GM23338 (cell line): ENCODE results near the gene RNU6-7. TPM values are rescaled to one million over a fixed set of nuclear protein-coding genes. Genes with fewer than 3 reads are reported as not detected.

Experiments
- ATAC-seq: fragments of 200-7000 bp; cut with Tn5 transposase; 3 replicates; pipeline ENCODE4 v1.9.1; 2020
- DNase-seq: peaks from one replicate; pipeline ENCODE4 v3.0.0-alpha.2; 2015; ENCODE audit warnings: low spot score
- H2AFZ ChIP-seq: fragments of 200-600 bp; sonication (generic); 2 replicates; pipeline ENCODE4 v1.8.0; 2016; ENCODE audit warnings: antibody characterized with exemption, mild to moderate bottlenecking, moderate library complexity
- H3F3A ChIP-seq: fragments of 200-600 bp; sonication (generic); replicated peaks from 2 replicates; pipeline ENCODE4 v1.8.0; 2017; ENCODE audit warnings: antibody characterized with exemption, mixed run types, low read depth
- H3K27ac ChIP-seq: fragments of 200-600 bp; sonication (generic); 2 replicates; pipeline ENCODE4 v1.6.1; 2016; ENCODE audit warnings: low read depth
- H3K27me3 ChIP-seq: fragments of 200-600 bp; sonication (generic); 2 replicates; pipeline ENCODE4 v1.8.0; 2016; ENCODE audit warnings: mild to moderate bottlenecking, mixed run types, moderate library complexity; ENCODE audit not compliant: insufficient read depth
- H3K36me3 ChIP-seq: fragments of 200-600 bp; sonication (generic); 2 replicates; pipeline ENCODE4 v1.8.0; 2016; ENCODE audit warnings: mild to moderate bottlenecking; ENCODE audit not compliant: insufficient read depth
- H3K4me1 ChIP-seq: fragments of 200-600 bp; sonication (generic); 2 replicates; pipeline ENCODE4 v1.8.0; 2016; ENCODE audit warnings: mild to moderate bottlenecking, moderate library complexity; ENCODE audit not compliant: insufficient read depth
- H3K4me2 ChIP-seq: fragments of 200-600 bp; sonication (generic); 2 replicates; pipeline ENCODE4 v1.7.1; 2017; ENCODE audit warnings: mixed run types
- H3K4me3 ChIP-seq: fragments of 200-600 bp; sonication (generic); 2 replicates; pipeline ENCODE4 v1.6.1; 2016; ENCODE audit warnings: mixed run types
- H3K79me2 ChIP-seq: fragments of 200-600 bp; sonication (generic); replicated peaks from 2 replicates; pipeline ENCODE4 v1.8.0; 2017; ENCODE audit warnings: mild to moderate bottlenecking; ENCODE audit not compliant: insufficient read depth
- H3K9me2 ChIP-seq: fragments of 200-600 bp; sonication (generic); 2 replicates; pipeline ENCODE4 v1.8.0; 2017; ENCODE audit not compliant: insufficient read depth
- H4K20me1 ChIP-seq: fragments of 200-600 bp; sonication (generic); replicated peaks from 2 replicates; pipeline ENCODE4 v1.8.0; 2017; ENCODE audit warnings: mild to moderate bottlenecking; ENCODE audit not compliant: insufficient read depth
- H3K27ac Mint-ChIP-seq: 2 replicates; pipeline ENCODE4 v1.8.0; 2020; ENCODE audit warnings: inconsistent platforms, mild to moderate bottlenecking, moderate library complexity, mixed read lengths
- H3K27me3 Mint-ChIP-seq: 3 replicates; pipeline ENCODE4 v1.8.0; 2022; ENCODE audit warnings: low read depth, mild to moderate bottlenecking, moderate library complexity, mixed read lengths, inconsistent platforms; ENCODE audit not compliant: insufficient read depth, poor library complexity
- H3K36me3 Mint-ChIP-seq: 3 replicates; pipeline ENCODE4 v1.8.0; 2021; ENCODE audit warnings: low read depth, mild to moderate bottlenecking, inconsistent platforms, moderate library complexity, mixed read lengths
- H3K4me1 Mint-ChIP-seq: 3 replicates; pipeline ENCODE4 v1.8.0; 2020; ENCODE audit warnings: mild to moderate bottlenecking, inconsistent platforms, mixed read lengths
- H3K4me3 Mint-ChIP-seq: 3 replicates; pipeline ENCODE4 v1.8.0; 2021; ENCODE audit warnings: moderate library complexity, mild to moderate bottlenecking, inconsistent platforms, mixed read lengths
- H3K9me3 Mint-ChIP-seq: 3 replicates; pipeline ENCODE4 v1.8.0; 2020; ENCODE audit warnings: moderate library complexity, mild to moderate bottlenecking, inconsistent platforms, mixed read lengths
- CREB1 ChIP-seq: fragments of 250-450 bp; sonication (Bioruptor Pico); IDR thresholded peaks from 2 replicates; pipeline ENCODE4 v1.5.0; 2020; ENCODE audit warnings: low read depth, mild to moderate bottlenecking, moderate library complexity
- EZH2 ChIP-seq: fragments of 200-600 bp; sonication (generic); IDR thresholded peaks from one replicate; pipeline ENCODE4 v1.8.0; 2017; ENCODE audit warnings: antibody characterized with exemption, mild to moderate bottlenecking, low read depth; ENCODE audit not compliant: unreplicated experiment
- EZH2phosphoT487 ChIP-seq: fragments of 200-600 bp; sonication (generic); IDR thresholded peaks from one replicate; pipeline ENCODE4 v1.8.1; 2018; ENCODE audit warnings: antibody characterized with exemption; ENCODE audit not compliant: unreplicated experiment
- JUNB ChIP-seq: IDR thresholded peaks from one replicate; pipeline ENCODE4 v1.6.1; 2016; ENCODE audit warnings: antibody characterized with exemption; ENCODE audit not compliant: unreplicated experiment
- NANOG ChIP-seq: IDR thresholded peaks from 2 replicates; pipeline ENCODE4 v1.6.1; 2016; ENCODE audit warnings: antibody characterized with exemption, borderline replicate concordance
- POLR2AphosphoS5 ChIP-seq: IDR thresholded peaks from 2 replicates; pipeline ENCODE4 v1.6.1; 2016; ENCODE audit warnings: antibody characterized with exemption, low read depth
- STAT1 ChIP-seq: IDR thresholded peaks from one replicate; pipeline ENCODE4 v1.6.1; 2016; ENCODE audit warnings: antibody characterized with exemption; ENCODE audit not compliant: unreplicated experiment
- ZNF114 ChIP-seq: fragments of 250-450 bp; sonication (Bioruptor Pico); IDR thresholded peaks from 2 replicates; pipeline ENCODE4 v1.5.0; 2020; ENCODE audit warnings: mild to moderate bottlenecking, moderate library complexity
- ZNF331 ChIP-seq: fragments of 250-450 bp; sonication (Bioruptor Pico); IDR thresholded peaks from 2 replicates; pipeline ENCODE4 v1.5.0; 2020; ENCODE audit warnings: low read depth, mild to moderate bottlenecking, moderate library complexity
- long read RNA-seq: library from polyadenylated mRNA; unstranded; transcript quantifications from one replicate; pipeline ENCODE4 v2.0.0, GENCODE V29; 2020; ENCODE audit not compliant: unreplicated experiment
- polyA plus RNA-seq: library from polyadenylated mRNA; unstranded; fragments of >200 nt; fragmentation: Nextera tagmentation; extraction: Ambion mirVana; gene quantifications from 2 replicates; pipeline ENCODE4 v1.2.1, GENCODE V29; 2016
- total RNA-seq: library from RNA; depleted of rRNA; stranded (reverse); fragments of >200 nt; shearing (Covaris generic); gene quantifications from 2 replicates; pipeline ENCODE4 v1.2.3, GENCODE V29; 2014; rRNA removed
- TF ChIP-seq, protein P1 (sequence below): fragments of 250-450 bp; sonication (Bioruptor Pico); IDR thresholded peaks from 2 replicates; pipeline ENCODE4 v1.5.0; 2020; ENCODE audit warnings: mild to moderate bottlenecking, moderate library complexity
- TF ChIP-seq, protein P2 (sequence below): IDR thresholded peaks from 2 replicates; pipeline ENCODE4 v1.6.1; 2016; ENCODE audit warnings: antibody characterized with exemption
- TF ChIP-seq, protein P3 (sequence below): IDR thresholded peaks from one replicate; pipeline ENCODE4 v1.6.1; 2018; ENCODE audit warnings: antibody characterized with exemption; ENCODE audit not compliant: unreplicated experiment
- TF ChIP-seq, protein P4 (sequence below), 2 experiments: fragments of 200-600 bp in 1 of 2; sonication (generic) in 1 of 2; conservative IDR thresholded peaks; 2 replicates each; pipeline versions ENCODE4 v1.5.1 to v1.6.1; 2016 to 2017; ENCODE audit warnings: antibody characterized with exemption in 2 of 2, low read depth in 2 of 2, mild to moderate bottlenecking in 2 of 2, moderate library complexity in 1 of 2

RNU6-7 gene
- total RNA-seq, result not detected in 2 replicates
- polyA plus RNA-seq, result 39.1 TPM in 1 of 2 replicates, not detected in the other
- long read RNA-seq, result 0 reads

DNA sequence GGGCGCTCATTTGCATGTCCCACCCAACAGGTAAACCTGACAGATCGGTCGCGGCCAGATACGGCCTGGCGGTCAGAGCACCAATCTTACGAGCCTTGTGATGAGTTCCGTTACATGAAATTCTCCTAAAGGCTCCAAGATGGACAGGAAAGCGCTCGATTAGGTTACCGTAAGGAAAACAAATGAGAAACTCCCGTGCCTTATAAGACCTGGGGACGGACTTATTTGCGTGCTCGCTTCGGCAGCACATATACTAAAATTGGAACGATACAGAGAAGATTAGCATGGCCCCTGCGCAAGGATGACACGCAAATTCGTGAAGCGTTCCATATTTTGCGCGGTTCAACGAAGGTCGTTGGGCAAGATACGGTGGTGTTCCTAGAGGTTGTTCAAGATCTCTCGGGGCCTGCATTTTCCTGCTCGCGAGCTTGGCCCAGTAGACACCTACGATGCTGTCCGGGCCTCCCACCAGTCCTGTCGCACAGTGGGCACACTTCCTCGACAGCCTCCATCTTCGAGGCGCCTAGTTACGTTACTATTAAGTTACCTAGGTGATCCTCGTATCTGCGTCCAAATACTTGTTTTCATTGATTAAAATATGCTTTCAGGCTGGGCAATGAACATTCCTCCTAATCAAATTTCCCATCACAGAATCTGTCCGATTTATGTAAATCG is at the start of gene RNU6-7:
Gene RNU6-7, plus strand, starts transcription at position 230 of the 675 bp plus-strand sequence.
- no peaks in the 10 kb centered on the region for H3K36me3 Mint-ChIP-seq
- H3K4me3 Mint-ChIP-seq, result peak within 1 kb of the TSS; percentile 90
- H3K36me3 ChIP-seq, result no peaks in the 10 kb centered on the region
- H3K4me1 Mint-ChIP-seq, result peaks cover 17% of the 10 kb centered on the region
- TF ChIP-seq, protein P1, sequence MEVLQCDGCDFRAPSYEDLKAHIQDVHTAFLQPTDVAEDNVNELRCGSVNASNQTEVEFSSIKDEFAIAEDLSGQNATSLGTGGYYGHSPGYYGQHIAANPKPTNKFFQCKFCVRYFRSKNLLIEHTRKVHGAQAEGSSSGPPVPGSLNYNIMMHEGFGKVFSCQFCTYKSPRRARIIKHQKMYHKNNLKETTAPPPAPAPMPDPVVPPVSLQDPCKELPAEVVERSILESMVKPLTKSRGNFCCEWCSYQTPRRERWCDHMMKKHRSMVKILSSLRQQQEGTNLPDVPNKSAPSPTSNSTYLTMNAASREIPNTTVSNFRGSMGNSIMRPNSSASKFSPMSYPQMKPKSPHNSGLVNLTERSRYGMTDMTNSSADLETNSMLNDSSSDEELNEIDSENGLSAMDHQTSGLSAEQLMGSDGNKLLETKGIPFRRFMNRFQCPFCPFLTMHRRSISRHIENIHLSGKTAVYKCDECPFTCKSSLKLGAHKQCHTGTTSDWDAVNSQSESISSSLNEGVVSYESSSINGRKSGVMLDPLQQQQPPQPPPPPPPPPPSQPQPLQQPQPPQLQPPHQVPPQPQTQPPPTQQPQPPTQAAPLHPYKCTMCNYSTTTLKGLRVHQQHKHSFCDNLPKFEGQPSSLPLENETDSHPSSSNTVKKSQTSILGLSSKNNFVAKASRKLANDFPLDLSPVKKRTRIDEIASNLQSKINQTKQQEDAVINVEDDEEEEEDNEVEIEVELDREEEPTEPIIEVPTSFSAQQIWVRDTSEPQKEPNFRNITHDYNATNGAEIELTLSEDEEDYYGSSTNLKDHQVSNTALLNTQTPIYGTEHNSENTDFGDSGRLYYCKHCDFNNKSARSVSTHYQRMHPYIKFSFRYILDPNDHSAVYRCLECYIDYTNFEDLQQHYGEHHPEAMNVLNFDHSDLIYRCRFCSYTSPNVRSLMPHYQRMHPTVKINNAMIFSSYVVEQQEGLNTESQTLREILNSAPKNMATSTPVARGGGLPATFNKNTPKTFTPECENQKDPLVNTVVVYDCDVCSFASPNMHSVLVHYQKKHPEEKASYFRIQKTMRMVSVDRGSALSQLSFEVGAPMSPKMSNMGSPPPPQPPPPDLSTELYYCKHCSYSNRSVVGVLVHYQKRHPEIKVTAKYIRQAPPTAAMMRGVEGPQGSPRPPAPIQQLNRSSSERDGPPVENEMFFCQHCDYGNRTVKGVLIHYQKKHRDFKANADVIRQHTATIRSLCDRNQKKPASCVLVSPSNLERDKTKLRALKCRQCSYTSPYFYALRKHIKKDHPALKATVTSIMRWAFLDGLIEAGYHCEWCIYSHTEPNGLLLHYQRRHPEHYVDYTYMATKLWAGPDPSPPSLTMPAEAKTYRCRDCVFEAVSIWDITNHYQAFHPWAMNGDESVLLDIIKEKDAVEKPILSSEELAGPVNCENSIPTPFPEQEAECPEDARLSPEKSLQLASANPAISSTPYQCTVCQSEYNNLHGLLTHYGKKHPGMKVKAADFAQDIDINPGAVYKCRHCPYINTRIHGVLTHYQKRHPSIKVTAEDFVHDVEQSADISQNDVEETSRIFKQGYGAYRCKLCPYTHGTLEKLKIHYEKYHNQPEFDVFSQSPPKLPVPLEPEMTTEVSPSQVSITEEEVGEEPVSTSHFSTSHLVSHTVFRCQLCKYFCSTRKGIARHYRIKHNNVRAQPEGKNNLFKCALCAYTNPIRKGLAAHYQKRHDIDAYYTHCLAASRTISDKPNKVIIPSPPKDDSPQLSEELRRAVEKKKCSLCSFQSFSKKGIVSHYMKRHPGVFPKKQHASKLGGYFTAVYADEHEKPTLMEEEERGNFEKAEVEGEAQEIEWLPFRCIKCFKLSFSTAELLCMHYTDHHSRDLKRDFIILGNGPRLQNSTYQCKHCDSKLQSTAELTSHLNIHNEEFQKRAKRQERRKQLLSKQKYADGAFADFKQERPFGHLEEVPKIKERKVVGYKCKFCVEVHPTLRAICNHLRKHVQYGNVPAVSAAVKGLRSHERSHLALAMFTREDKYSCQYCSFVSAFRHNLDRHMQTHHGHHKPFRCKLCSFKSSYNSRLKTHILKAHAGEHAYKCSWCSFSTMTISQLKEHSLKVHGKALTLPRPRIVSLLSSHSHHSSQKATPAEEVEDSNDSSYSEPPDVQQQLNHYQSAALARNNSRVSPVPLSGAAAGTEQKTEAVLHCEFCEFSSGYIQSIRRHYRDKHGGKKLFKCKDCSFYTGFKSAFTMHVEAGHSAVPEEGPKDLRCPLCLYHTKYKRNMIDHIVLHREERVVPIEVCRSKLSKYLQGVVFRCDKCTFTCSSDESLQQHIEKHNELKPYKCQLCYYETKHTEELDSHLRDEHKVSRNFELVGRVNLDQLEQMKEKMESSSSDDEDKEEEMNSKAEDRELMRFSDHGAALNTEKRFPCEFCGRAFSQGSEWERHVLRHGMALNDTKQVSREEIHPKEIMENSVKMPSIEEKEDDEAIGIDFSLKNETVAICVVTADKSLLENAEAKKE, result no peak
- TF ChIP-seq JUNB (no peak), EZH2 (no peak), CREB1 (CRISPR knock-in tag) (no peak), NANOG (no peak), EZH2phosphoT487 (no peak), POLR2AphosphoS5 (no peak), ZNF114 (CRISPR knock-in tag) (no peak), ZNF331 (CRISPR knock-in tag) (no peak), STAT1 (no peak)
- TF ChIP-seq, protein P2, sequence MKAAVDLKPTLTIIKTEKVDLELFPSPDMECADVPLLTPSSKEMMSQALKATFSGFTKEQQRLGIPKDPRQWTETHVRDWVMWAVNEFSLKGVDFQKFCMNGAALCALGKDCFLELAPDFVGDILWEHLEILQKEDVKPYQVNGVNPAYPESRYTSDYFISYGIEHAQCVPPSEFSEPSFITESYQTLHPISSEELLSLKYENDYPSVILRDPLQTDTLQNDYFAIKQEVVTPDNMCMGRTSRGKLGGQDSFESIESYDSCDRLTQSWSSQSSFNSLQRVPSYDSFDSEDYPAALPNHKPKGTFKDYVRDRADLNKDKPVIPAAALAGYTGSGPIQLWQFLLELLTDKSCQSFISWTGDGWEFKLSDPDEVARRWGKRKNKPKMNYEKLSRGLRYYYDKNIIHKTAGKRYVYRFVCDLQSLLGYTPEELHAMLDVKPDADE, result no peak
- TF ChIP-seq, protein P3, sequence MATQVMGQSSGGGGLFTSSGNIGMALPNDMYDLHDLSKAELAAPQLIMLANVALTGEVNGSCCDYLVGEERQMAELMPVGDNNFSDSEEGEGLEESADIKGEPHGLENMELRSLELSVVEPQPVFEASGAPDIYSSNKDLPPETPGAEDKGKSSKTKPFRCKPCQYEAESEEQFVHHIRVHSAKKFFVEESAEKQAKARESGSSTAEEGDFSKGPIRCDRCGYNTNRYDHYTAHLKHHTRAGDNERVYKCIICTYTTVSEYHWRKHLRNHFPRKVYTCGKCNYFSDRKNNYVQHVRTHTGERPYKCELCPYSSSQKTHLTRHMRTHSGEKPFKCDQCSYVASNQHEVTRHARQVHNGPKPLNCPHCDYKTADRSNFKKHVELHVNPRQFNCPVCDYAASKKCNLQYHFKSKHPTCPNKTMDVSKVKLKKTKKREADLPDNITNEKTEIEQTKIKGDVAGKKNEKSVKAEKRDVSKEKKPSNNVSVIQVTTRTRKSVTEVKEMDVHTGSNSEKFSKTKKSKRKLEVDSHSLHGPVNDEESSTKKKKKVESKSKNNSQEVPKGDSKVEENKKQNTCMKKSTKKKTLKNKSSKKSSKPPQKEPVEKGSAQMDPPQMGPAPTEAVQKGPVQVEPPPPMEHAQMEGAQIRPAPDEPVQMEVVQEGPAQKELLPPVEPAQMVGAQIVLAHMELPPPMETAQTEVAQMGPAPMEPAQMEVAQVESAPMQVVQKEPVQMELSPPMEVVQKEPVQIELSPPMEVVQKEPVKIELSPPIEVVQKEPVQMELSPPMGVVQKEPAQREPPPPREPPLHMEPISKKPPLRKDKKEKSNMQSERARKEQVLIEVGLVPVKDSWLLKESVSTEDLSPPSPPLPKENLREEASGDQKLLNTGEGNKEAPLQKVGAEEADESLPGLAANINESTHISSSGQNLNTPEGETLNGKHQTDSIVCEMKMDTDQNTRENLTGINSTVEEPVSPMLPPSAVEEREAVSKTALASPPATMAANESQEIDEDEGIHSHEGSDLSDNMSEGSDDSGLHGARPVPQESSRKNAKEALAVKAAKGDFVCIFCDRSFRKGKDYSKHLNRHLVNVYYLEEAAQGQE, result no peak
- TF ChIP-seq, protein P4, sequence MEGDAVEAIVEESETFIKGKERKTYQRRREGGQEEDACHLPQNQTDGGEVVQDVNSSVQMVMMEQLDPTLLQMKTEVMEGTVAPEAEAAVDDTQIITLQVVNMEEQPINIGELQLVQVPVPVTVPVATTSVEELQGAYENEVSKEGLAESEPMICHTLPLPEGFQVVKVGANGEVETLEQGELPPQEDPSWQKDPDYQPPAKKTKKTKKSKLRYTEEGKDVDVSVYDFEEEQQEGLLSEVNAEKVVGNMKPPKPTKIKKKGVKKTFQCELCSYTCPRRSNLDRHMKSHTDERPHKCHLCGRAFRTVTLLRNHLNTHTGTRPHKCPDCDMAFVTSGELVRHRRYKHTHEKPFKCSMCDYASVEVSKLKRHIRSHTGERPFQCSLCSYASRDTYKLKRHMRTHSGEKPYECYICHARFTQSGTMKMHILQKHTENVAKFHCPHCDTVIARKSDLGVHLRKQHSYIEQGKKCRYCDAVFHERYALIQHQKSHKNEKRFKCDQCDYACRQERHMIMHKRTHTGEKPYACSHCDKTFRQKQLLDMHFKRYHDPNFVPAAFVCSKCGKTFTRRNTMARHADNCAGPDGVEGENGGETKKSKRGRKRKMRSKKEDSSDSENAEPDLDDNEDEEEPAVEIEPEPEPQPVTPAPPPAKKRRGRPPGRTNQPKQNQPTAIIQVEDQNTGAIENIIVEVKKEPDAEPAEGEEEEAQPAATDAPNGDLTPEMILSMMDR (conservative IDR thresholded peaks at IDR 0.05; ENCODE audit: low read depth in 2 of 2), result no peak
- peak within 1 kb of the TSS; percentile 100 for H3K27ac Mint-ChIP-seq
- no peaks in the 10 kb centered on the region for H3F3A ChIP-seq
- H3K27me3 ChIP-seq, result peaks cover 7% of the 10 kb centered on the region; the same call in 1 of the 2 replicates
- H3K9me3 Mint-ChIP-seq, result no peaks in the 10 kb centered on the region
- H2AFZ ChIP-seq, result peak within 1 kb of the TSS; percentile 97
- H4K20me1 ChIP-seq, result no peaks in the 10 kb centered on the region
- peak within 1 kb of the TSS; percentile 89 for H3K4me2 ChIP-seq
- H3K79me2 ChIP-seq, result no peaks in the 10 kb centered on the region
- peak; percentile 11 for ATAC-seq
- H3K27me3 Mint-ChIP-seq, result peaks cover 15% of the 10 kb centered on the region
- no peaks in the 10 kb centered on the region for H3K9me2 ChIP-seq
- peak within 1 kb of the TSS; percentile 67 for H3K4me3 ChIP-seq
- peak; percentile 45 for DNase-seq
- H3K27ac ChIP-seq, result peak within 1 kb of the TSS; percentile 53; the same call in 1 of the 2 replicates
- no peaks in the 10 kb centered on the region for H3K4me1 ChIP-seq
